ENCODE measurements around the gene PTPN9.
"Not testable (repeated sequence)": the region's sequence is repeated elsewhere in the genome, so short reads cannot be mapped to it uniquely, and the experiment has no call there.

GRCh38 chr15:75448171-75448570, 130.9 kb downstream of the PTPN9 start:
- TF ChIP-seq CTCF (IDR thresholded peaks at IDR 0.05; ENCODE audit: insufficient read depth, low read length, poor library complexity, severe bottlenecking); EZH2phosphoT487 (conservative IDR thresholded peaks at IDR 0.05; ENCODE audit: low read length): not testable (repeated sequence)

Data from SU-DHL-6 (cell line).